Gastrocnemius medialis (tissue), 4 donors: ENCODE data around the gene HS6ST2. TPM values are rescaled to one million over a fixed set of nuclear protein-coding genes. Genes with fewer than 3 reads are reported as not detected.

Source experiments
- ATAC-seq, 2 donors: fragments of 150-250 bp; one replicate each; pipeline ENCODE4 v1.9.1; 2016
- DNase-seq, 2 donors: peaks; one replicate each; pipeline ENCODE4 v3.0.0-alpha.2; 2019
- H3K27ac ChIP-seq, 4 donors: fragments of 200-600 bp; sonication (generic); 1 replicate in 1 of 4; 2 replicates in 3 of 4; pipeline ENCODE4 v1.5.1; 2016 to 2018; ENCODE audit warnings: mild to moderate bottlenecking in 2 of 4, moderate library complexity in 1 of 4
- H3K27me3 ChIP-seq, 3 donors: fragments of 200-600 bp; sonication (generic) in 2 of 3; 1 replicate in 1 of 3; 2 replicates in 2 of 3; pipeline versions ENCODE4 v1.5.1 to v1.6.0; 2016 to 2019; ENCODE audit warnings: mild to moderate bottlenecking in 1 of 3, moderate library complexity in 1 of 3
- H3K36me3 ChIP-seq, 2 donors: fragments of 200-600 bp; sonication (generic) in 1 of 2; one replicate each; pipeline ENCODE4 v1.5.1; 2017 to 2018
- H3K4me1 ChIP-seq, 2 donors: fragments of 200-600 bp; sonication (generic) in 1 of 2; one replicate each; pipeline ENCODE4 v1.5.1; 2016 to 2017; ENCODE audit warnings: mild to moderate bottlenecking in 2 of 2
- H3K4me3 ChIP-seq, 4 donors: fragments of 200-600 bp; sonication (generic) in 3 of 4; 1 replicate in 1 of 4; 2 replicates in 3 of 4; pipeline ENCODE4 v1.5.1; 2016 to 2019; ENCODE audit warnings: mild to moderate bottlenecking in 2 of 4
- H3K9me3 ChIP-seq, 3 donors: fragments of 200-600 bp; sonication (generic) in 2 of 3; 1 replicate in 1 of 3; 2 replicates in 2 of 3; pipeline ENCODE4 v1.5.1; 2016 to 2019
- CTCF ChIP-seq, 5 experiments: fragments of 450-650 bp in 3 of 5; fragments of 200-600 bp in 2 of 5; sonication (generic) in 2 of 5; IDR thresholded peaks in 4 of 5; conservative IDR thresholded peaks in 1 of 5; 1 replicate in 4 of 5; 2 replicates in 1 of 5; pipeline ENCODE4 v1.5.1; 2016 to 2019; ENCODE audit warnings: antibody characterized with exemption in 5 of 5, mild to moderate bottlenecking in 3 of 5, moderate library complexity in 3 of 5
- POLR2A ChIP-seq, 2 donors: fragments of 450-650 bp; IDR thresholded peaks; one replicate each; pipeline ENCODE4 v1.6.1; 2017; ENCODE audit warnings: antibody characterized with exemption in 2 of 2, mild to moderate bottlenecking in 2 of 2, moderate library complexity in 2 of 2
- in situ Hi-C, 4 donors: fragments of 200-750 bp; cut with MboI; loops; one replicate each; pipeline versions ENCODE4 v1.15.0 to v1.8.0; 2017; ENCODE audit warnings: low sequenced_read_pairs in 4 of 4
- intact Hi-C: fragments of 100-400 bp; cut with DNase I; formaldehyde crosslinking; loops from one replicate; pipeline ENCODE4 v1.15.1; 2023; ENCODE audit warnings: low total_unique reads
- total RNA-seq, 4 donors: library from RNA; depleted of rRNA; stranded (reverse); fragments of >200 nt; gene quantifications; one replicate each; pipeline versions ENCODE4 v1.1.0 to v1.2.3, GENCODE V29; 2016

HS6ST2 gene
- total RNA-seq, 4 donors from 2014 or later, result 1.9 to 2.8 (median 2.1) TPM; not detected in 1

- Histone ChIP-seq H3K27me3 (no peaks in the 10 kb centered on the region), H3K9me3 (no peaks in the 10 kb centered on the region), H3K4me1 (no peaks in the 10 kb centered on the region), H3K27ac (no peak overlapping the region), H3K36me3 (no peaks in the 10 kb centered on the region), H3K4me3 (no peak overlapping the region)
- ATAC-seq (no peak), DNase-seq (no peak)
- intact Hi-C loops (no loop called here), in situ Hi-C loops (no loop called here)
- TF ChIP-seq POLR2A (IDR thresholded peaks at IDR 0.05) (no peak), CTCF (IDR thresholded peaks at IDR 0.05 in 4 of 5, conservative IDR thresholded peaks at IDR 0.05 in 1 of 5) (no peak)
Observed at GRCh38 chrX:132877954-132878536, 80.4 kb downstream of the HS6ST2 start.

GRCh38 chrX:132876523-132877338, 81.7 kb downstream of the HS6ST2 start:
- Histone ChIP-seq H3K4me3 (no peak overlapping the region), H3K27me3 (no peaks in the 10 kb centered on the region), H3K27ac (no peak overlapping the region), H3K4me1 (no peaks in the 10 kb centered on the region), H3K36me3 (no peaks in the 10 kb centered on the region), H3K9me3 (no peaks in the 10 kb centered on the region)
- TF ChIP-seq CTCF (IDR thresholded peaks at IDR 0.05 in 4 of 5, conservative IDR thresholded peaks at IDR 0.05 in 1 of 5) (no peak), POLR2A (IDR thresholded peaks at IDR 0.05) (no peak)
- ATAC-seq, result no peak
- no peak for DNase-seq
- in situ Hi-C loops, result no loop called here
- intact Hi-C loops, result no loop called here

- intact Hi-C loops, result no loop called here
- ATAC-seq, result no peak
- no peak overlapping the region for H3K4me3 ChIP-seq
- H3K4me1 ChIP-seq, result no peaks in the 10 kb centered on the region
- no peak overlapping the region for H3K27ac ChIP-seq
- H3K27me3 ChIP-seq, result no peaks in the 10 kb centered on the region
- H3K36me3 ChIP-seq, result no peaks in the 10 kb centered on the region
- in situ Hi-C loops, result no loop called here
- no peaks in the 10 kb centered on the region for H3K9me3 ChIP-seq
- TF ChIP-seq CTCF (IDR thresholded peaks at IDR 0.05 in 4 of 5, conservative IDR thresholded peaks at IDR 0.05 in 1 of 5) (no peak), POLR2A (IDR thresholded peaks at IDR 0.05) (no peak)
- no peak for DNase-seq
Observed at GRCh38 chrX:132875650-132876522, 82.5 kb downstream of the HS6ST2 start.

DNA sequence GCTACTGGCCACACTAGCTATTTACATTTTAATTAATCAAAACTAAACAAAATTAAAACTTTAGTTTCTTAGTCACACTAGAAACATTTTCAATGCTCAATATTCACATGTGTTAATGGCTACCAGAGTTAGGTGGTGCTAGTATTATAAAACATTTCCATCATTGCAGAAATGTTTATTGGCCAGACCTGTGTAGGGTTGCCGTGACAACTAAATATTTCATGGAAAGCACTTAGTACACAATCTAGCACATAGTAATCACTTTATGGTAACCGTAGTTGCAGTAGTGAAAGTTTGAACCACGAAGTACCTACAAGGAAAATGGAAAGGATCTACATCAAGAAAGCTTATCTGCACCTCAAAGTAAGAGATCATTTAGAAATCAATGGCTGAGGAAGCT, 95.9 kb downstream of the HS6ST2 start:
- H3K36me3 ChIP-seq, result no peaks in the 10 kb centered on the region
- ATAC-seq, result no peak

More for the DNA sequence above, 95.9 kb downstream of the HS6ST2 start:
- no peak overlapping the region for H3K4me3 ChIP-seq
- TF ChIP-seq POLR2A (IDR thresholded peaks at IDR 0.05) (no peak), CTCF (IDR thresholded peaks at IDR 0.05 in 4 of 5, conservative IDR thresholded peaks at IDR 0.05 in 1 of 5) (no peak)
- DNase-seq, result no peak
- intact Hi-C loops, result no loop called here
- no peaks in the 10 kb centered on the region for H3K9me3 ChIP-seq
- H3K4me1 ChIP-seq, result no peaks in the 10 kb centered on the region
- no peak overlapping the region for H3K27ac ChIP-seq
- in situ Hi-C loops, result no loop called here
- H3K27me3 ChIP-seq, result no peaks in the 10 kb centered on the region
